Neutrophil (primary cell): ENCODE results near the gene MCRIP1.

Experiments used
- H3K27ac ChIP-seq: fragments of 200-600 bp; sonication (generic); 2 replicates; pipeline ENCODE4 v1.5.1; 2016; ENCODE audit warnings: mild to moderate bottlenecking, moderate library complexity
- H3K27me3 ChIP-seq: fragments of 200-600 bp; sonication (generic); 2 replicates; pipeline ENCODE4 v1.6.0; 2016; ENCODE audit warnings: mild to moderate bottlenecking
- H3K36me3 ChIP-seq: fragments of 200-600 bp; sonication (generic); 2 replicates; pipeline ENCODE4 v1.5.1; 2017
- H3K4me1 ChIP-seq, 2 experiments: fragments of 200-600 bp in 1 of 2; sonication (generic) in 1 of 2; 1 replicate in 1 of 2; 2 replicates in 1 of 2; pipeline versions ENCODE4 v1.5.1 to v1.6.1; 2013 to 2016; ENCODE audit warnings: low read depth in 1 of 2, low read length in 1 of 2, mild to moderate bottlenecking in 1 of 2, moderate library complexity in 1 of 2; ENCODE audit not compliant: control insufficient read depth in 1 of 2, insufficient read depth in 1 of 2
- H3K4me3 ChIP-seq, 2 experiments: fragments of 200-600 bp in 1 of 2; sonication (generic) in 1 of 2; 1 replicate in 1 of 2; 2 replicates in 1 of 2; pipeline ENCODE4 v1.5.1; 2013 to 2016; ENCODE audit warnings: low read depth in 1 of 2, low read length in 1 of 2, mild to moderate bottlenecking in 1 of 2, moderate library complexity in 1 of 2
- H3K9me3 ChIP-seq: fragments of 200-600 bp; sonication (generic); 2 replicates; pipeline ENCODE4 v1.5.1; 2016
- CTCF ChIP-seq: fragments of 200-600 bp; sonication (generic); IDR thresholded peaks from 2 replicates; pipeline ENCODE4 v1.5.1; 2016; ENCODE audit warnings: antibody characterized with exemption

MCRIP1 gene

DNA sequence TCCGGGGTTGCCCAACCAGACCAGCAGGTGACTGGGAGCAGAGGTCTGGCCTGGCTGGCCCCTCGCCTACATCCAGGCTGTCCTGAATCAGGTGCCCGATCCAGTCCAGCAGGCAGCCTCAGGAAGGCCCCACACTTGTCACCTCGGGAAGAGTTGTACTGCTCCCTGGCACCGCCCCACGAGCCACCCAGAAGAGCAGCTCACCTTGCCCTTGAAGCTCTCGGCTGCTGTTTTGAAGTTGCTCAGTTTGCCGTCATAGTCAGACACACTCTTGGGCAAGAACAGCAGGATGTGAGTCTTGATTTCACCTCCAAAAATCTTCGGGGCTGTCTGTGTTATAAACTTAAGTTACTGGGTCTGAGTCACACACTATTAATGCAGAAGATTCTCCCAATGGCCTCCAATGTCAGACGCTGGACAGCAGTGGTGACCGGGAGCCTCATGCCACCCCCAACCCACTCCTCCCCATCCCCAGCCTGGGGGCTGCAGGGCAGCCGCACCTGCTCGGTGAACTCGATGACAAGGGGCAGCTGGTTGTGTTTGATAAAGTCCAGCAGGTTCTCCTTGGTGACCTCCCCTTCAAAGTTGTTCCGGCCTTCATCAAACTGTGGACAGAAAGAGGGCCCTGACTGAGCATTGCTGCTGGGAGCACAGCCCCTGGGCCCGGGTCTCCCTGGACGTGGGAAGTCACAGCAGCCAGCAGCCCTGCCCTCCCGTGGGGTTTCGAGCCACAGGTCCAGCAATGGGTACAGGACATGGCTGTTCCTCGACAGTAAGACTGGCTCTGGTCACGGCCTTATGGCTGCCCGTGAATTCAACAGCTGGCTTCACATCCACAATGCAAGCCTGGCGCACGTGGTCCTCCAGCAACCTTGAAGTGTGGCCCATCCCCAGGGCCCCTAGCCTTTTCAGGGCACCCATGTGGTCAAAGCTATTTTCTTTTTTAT lies 13.9 kb upstream of the MCRIP1 start:
- peak overlapping the region; percentile 6 for H3K27ac ChIP-seq
- no peaks in the 10 kb centered on the region for H3K9me3 ChIP-seq
- peaks cover 85% of the 10 kb centered on the region for H3K36me3 ChIP-seq
- no peak overlapping the region for H3K4me3 ChIP-seq
- no peaks in the 10 kb centered on the region for H3K27me3 ChIP-seq
- H3K4me1 ChIP-seq, result peaks cover 0 to 8% of the 10 kb centered on the region in 2 experiments
- no peak for TF ChIP-seq CTCF

DNA sequence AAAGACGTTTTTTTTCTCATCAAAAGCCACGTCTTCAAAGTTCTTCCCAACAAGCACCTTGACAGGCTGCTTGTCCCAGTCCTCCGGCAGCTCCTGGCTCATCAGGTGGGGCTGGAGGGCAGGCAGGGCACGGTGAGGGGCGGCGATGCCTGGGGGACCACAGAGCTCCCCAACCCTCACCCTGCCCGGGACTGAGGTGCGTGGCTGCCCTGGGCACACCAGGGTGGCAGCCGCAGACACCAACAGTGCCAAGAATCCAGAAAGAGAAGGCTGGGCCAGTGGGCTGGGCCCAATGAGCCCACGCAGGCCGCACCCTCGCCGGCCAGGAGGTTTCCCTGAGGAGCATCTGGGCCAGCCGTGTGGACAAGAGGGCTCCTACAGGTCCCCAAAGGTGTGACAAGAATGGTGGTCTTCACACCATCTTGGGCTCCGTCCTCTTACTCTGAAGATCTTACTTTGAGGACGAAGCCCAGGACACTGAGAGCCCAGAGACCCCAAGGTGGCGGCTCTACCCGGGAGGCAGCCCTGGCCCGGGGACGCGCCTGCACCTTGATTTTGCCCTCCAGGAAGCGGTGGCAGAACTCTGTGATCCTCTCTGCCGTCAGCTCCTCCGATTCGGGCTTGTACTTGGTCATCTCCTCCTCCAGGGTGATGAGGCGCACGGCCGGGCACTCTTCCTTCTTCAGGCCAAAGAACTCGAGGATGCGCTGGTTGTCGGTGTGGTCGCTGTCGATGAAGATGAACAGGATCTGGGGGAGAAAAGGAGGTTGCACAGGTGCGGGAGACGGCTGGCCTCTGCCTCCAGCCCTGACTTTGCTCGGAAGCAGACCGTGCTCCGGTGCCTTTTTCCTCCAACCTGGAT lies 13.0 kb upstream of the MCRIP1 start:
- Histone ChIP-seq H3K4me1 (peaks cover 8 to 17% of the 10 kb centered on the region in 2 experiments), H3K36me3 (peaks cover 76% of the 10 kb centered on the region), H3K27ac (peak overlapping the region; percentile 6), H3K9me3 (no peaks in the 10 kb centered on the region), H3K27me3 (no peaks in the 10 kb centered on the region), H3K4me3 (no peak overlapping the region)
- TF ChIP-seq CTCF, result no peak

GRCh38 chr17:81845361-81845760 lies 12.3 kb upstream of the MCRIP1 start:
- no peak for TF ChIP-seq CTCF
- Histone ChIP-seq H3K27ac (peak overlapping the region; percentile 10), H3K4me1 (peaks cover 16 to 25% of the 10 kb centered on the region in 2 experiments), H3K9me3 (no peaks in the 10 kb centered on the region), H3K27me3 (no peaks in the 10 kb centered on the region), H3K4me3 (no peak overlapping the region), H3K36me3 (peaks cover 72% of the 10 kb centered on the region)

DNA sequence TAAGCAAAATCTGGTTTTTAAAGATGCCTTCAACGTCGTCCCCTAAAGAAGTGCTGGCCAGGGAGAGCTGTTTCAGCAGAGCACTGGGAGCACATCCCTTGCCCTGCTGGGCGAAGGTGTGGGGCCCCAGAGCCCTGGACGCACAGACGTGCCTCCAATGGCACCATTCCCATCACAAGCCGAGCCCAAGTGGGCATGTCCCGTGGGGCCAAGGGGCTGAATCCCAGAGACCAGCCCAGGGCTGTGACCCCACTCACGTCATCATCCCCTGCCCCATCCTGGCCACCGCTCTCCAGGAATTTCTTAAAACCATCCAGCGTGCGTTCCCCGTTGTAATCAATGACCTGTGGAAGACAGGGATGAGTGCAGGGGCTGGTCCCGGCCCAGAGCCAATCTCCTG lies 11.8 kb upstream of the MCRIP1 start:
- Histone ChIP-seq H3K36me3 (peaks cover 67% of the 10 kb centered on the region), H3K9me3 (no peaks in the 10 kb centered on the region), H3K4me3 (no peak overlapping the region), H3K4me1 (peaks cover 21 to 29% of the 10 kb centered on the region in 2 experiments), H3K27me3 (no peaks in the 10 kb centered on the region), H3K27ac (no peak overlapping the region)
- no peak for TF ChIP-seq CTCF

DNA sequence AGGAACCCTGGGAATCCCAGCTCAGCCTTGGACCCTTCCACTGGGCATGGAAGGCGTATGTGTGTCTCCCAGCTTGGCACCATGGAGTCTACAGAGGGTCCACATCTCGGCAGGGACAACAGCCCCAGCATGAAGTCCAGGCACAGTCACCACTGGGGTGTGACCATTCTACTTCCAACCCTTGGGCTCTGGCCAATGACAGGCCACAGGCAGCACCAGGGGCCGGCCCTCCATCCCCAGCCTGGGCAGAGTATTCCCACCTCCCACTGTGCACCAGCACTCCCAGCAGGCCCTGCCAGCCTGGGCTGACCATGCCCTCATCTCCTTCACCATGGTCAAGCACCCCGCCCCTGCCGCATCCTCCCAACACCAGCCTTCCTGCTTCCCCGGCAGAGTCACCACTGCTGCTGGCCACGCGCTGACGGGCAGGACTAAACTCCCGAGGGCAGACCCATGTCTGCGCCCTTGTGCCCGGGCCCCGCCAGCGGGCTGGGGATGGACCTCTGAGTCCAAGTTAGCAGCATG lies 11.3 kb upstream of the MCRIP1 start:
- Histone ChIP-seq H3K4me1 (peaks cover 21 to 31% of the 10 kb centered on the region in 2 experiments), H3K36me3 (peaks cover 67% of the 10 kb centered on the region), H3K27ac (no peak overlapping the region), H3K27me3 (no peaks in the 10 kb centered on the region), H3K4me3 (no peak overlapping the region), H3K9me3 (no peaks in the 10 kb centered on the region)
- TF ChIP-seq CTCF, result no peak
